SK-N-SH treated with all-trans-retinoic acid at 6 μM for 48 hours (cell line): Measurements from ENCODE around the gene NDOR1.

Experiments used
- ARNTL ChIP-seq: fragments of 450-650 bp; formaldehyde crosslinking; IDR thresholded peaks from 2 replicates; pipeline ENCODE4 v1.5.0; 2020; ENCODE audit warnings: low read depth, mild to moderate bottlenecking, moderate library complexity, borderline replicate concordance
- CSDC2 ChIP-seq: fragments of 250-450 bp; sonication (Bioruptor Pico); IDR thresholded peaks from 2 replicates; pipeline ENCODE4 v1.5.0; 2020; ENCODE audit warnings: mild to moderate bottlenecking, moderate library complexity
- ESRRG ChIP-seq: fragments of 250-450 bp; sonication (Bioruptor Pico); IDR thresholded peaks from 2 replicates; pipeline ENCODE4 v1.6.1; 2021; ENCODE audit warnings: mild to moderate bottlenecking
- PPARA ChIP-seq: fragments of 250-450 bp; sonication (Bioruptor Pico); IDR thresholded peaks from 2 replicates; pipeline ENCODE4 v1.5.0; 2020; ENCODE audit warnings: mild to moderate bottlenecking, borderline replicate concordance
- TCF4 ChIP-seq: fragments of 250-450 bp; sonication (Bioruptor Pico); IDR thresholded peaks from 2 replicates; pipeline ENCODE4 v1.8.0; 2021; ENCODE audit warnings: mild to moderate bottlenecking, moderate library complexity, borderline replicate concordance
- TOX ChIP-seq: fragments of 250-450 bp; sonication (Bioruptor Pico); IDR thresholded peaks from 2 replicates; pipeline ENCODE4 v1.8.0; 2021; ENCODE audit warnings: mild to moderate bottlenecking, moderate library complexity, borderline replicate concordance
- ZC3H10 ChIP-seq: fragments of 250-450 bp; sonication (Bioruptor Pico); IDR thresholded peaks from 2 replicates; pipeline ENCODE4 v1.5.1; 2021; ENCODE audit warnings: mild to moderate bottlenecking, moderate library complexity
- ZFP3 ChIP-seq: fragments of 250-450 bp; sonication (Bioruptor Pico); IDR thresholded peaks from 2 replicates; pipeline ENCODE4 v1.5.0; 2020; ENCODE audit warnings: mild to moderate bottlenecking, moderate library complexity
- ZFP30 ChIP-seq: fragments of 450-650 bp; formaldehyde crosslinking; IDR thresholded peaks from 2 replicates; pipeline ENCODE4 v1.5.0; 2022; ENCODE audit warnings: mild to moderate bottlenecking, moderate library complexity
- TF ChIP-seq, protein P1 (sequence below): fragments of 250-450 bp; sonication (Bioruptor Pico); IDR thresholded peaks from 2 replicates; pipeline ENCODE4 v1.8.0; 2020; ENCODE audit warnings: mild to moderate bottlenecking, moderate library complexity, borderline replicate concordance
- TF ChIP-seq, protein P2 (sequence below): fragments of 250-450 bp; sonication (Bioruptor Pico); IDR thresholded peaks from 2 replicates; pipeline ENCODE4 v1.8.0; 2021; ENCODE audit warnings: low read depth, mild to moderate bottlenecking, moderate library complexity, borderline replicate concordance

DNA sequence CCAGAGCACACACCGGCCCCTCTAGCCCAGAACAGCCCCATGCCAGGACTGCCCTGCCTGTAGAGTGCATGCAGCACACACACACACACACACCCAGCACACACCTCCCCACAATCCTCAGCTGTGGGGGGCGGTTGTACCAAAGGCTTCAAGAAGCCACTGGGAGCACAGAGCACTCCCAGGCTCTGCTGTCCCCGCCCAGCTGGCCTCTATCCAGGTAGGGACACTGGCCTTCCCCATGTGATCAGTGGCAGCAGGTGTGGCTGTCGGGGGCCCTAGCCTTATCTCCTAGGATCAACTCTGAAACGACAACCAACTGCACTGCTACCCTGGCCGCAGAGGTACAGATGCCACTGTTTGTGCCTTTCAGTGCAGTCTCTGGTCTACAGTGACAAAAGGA, 19.1 kb upstream of the NDOR1 start:
- TF ChIP-seq ESRRG (CRISPR knock-in tag) (no peak), PPARA (CRISPR knock-in tag) (no peak), ZFP3 (CRISPR knock-in tag) (no peak), CSDC2 (CRISPR knock-in tag) (no peak), ZC3H10 (CRISPR knock-in tag) (no peak), ZFP30 (CRISPR knock-in tag) (no peak), TOX (CRISPR knock-in tag) (no peak), TCF4 (no peak), ARNTL (CRISPR knock-in tag) (no peak)
- TF ChIP-seq, protein P1, sequence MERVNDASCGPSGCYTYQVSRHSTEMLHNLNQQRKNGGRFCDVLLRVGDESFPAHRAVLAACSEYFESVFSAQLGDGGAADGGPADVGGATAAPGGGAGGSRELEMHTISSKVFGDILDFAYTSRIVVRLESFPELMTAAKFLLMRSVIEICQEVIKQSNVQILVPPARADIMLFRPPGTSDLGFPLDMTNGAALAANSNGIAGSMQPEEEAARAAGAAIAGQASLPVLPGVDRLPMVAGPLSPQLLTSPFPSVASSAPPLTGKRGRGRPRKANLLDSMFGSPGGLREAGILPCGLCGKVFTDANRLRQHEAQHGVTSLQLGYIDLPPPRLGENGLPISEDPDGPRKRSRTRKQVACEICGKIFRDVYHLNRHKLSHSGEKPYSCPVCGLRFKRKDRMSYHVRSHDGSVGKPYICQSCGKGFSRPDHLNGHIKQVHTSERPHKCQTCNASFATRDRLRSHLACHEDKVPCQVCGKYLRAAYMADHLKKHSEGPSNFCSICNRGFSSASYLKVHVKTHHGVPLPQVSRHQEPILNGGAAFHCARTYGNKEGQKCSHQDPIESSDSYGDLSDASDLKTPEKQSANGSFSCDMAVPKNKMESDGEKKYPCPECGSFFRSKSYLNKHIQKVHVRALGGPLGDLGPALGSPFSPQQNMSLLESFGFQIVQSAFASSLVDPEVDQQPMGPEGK (CRISPR knock-in tag), result no peak
- TF ChIP-seq, protein P2, sequence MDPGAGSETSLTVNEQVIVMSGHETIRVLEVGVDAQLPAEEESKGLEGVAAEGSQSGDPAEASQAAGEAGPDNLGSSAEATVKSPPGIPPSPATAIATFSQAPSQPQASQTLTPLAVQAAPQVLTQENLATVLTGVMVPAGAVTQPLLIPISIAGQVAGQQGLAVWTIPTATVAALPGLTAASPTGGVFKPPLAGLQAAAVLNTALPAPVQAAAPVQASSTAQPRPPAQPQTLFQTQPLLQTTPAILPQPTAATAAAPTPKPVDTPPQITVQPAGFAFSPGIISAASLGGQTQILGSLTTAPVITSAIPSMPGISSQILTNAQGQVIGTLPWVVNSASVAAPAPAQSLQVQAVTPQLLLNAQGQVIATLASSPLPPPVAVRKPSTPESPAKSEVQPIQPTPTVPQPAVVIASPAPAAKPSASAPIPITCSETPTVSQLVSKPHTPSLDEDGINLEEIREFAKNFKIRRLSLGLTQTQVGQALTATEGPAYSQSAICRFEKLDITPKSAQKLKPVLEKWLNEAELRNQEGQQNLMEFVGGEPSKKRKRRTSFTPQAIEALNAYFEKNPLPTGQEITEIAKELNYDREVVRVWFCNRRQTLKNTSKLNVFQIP (CRISPR knock-in tag), result no peak
